Epithelial cell of esophagus (primary cell): Measurements from ENCODE around the gene C1QTNF7.

Experiments
- DNase-seq: peaks from one replicate; pipeline ENCODE4 v3.0.0; 2010; ENCODE audit warnings: low read depth
- H3K4me3 ChIP-seq: 2 replicates; pipeline ENCODE4 v1.5.1; 2011; ENCODE audit warnings: mild to moderate bottlenecking, low read length, control low read depth
- CTCF ChIP-seq: IDR thresholded peaks from 2 replicates; pipeline ENCODE4 v1.5.1; 2011; ENCODE audit warnings: low read depth, mild to moderate bottlenecking, low read length, control low read depth, inconsistent platforms; ENCODE audit not compliant: insufficient read depth; ENCODE audit errors: missing control alignments

Gene C1QTNF7

GRCh38 chr4:15481961-15482745, 54.3 kb downstream of the C1QTNF7 start:
- H3K4me3 ChIP-seq = no peak overlapping the region
- no peak for TF ChIP-seq CTCF
- no peak for DNase-seq

GRCh38 chr4:15482842-15483241, 55.0 kb downstream of the C1QTNF7 start:
- no peak for TF ChIP-seq CTCF
- no peak for DNase-seq
- no peak overlapping the region for H3K4me3 ChIP-seq

GRCh38 chr4:15488136-15488535, 60.3 kb downstream of the C1QTNF7 start:
- no peak for DNase-seq
- no peak for TF ChIP-seq CTCF
- no peak overlapping the region for H3K4me3 ChIP-seq

- TF ChIP-seq CTCF = no peak
- H3K4me3 ChIP-seq = no peak overlapping the region
- DNase-seq = no peak
Observed at GRCh38 chr4:15488658-15489470, 61.0 kb downstream of the C1QTNF7 start.

- no peak for DNase-seq
- TF ChIP-seq CTCF = no peak
- H3K4me3 ChIP-seq = no peak overlapping the region
Observed at GRCh38 chr4:15489551-15489950, 61.7 kb downstream of the C1QTNF7 start.

DNA sequence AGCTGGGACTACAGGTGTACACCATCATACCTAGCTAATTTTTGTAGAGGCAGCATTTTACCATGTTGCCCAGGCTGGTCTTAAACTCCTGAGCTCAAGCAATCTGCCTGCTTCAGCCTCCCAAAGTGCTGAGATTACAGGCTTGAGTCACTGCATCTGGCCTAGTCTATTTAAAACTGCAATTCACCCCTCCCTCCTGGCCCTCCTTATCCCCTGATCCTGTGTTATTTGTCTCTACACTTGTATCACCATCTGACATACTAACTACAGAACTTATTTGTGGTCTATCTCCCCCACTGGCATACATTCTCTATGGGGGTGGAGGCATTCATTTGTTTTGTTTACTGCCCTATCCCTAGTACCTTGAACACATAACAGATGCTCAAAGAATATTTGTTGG, 65.6 kb downstream of the C1QTNF7 start:
- TF ChIP-seq CTCF = no peak
- H3K4me3 ChIP-seq = no peak overlapping the region
- DNase-seq = no peak
